Gastroesophageal sphincter (tissue), 4 donors: Measurements from ENCODE around the gene PSD4. TPM values are rescaled to one million over a fixed set of nuclear protein-coding genes. Genes with fewer than 3 reads are reported as not detected.

Experiments
- ATAC-seq: fragments of 150-250 bp; one replicate; pipeline ENCODE4 v1.9.1; 2016; ENCODE audit warnings: mild to moderate bottlenecking, moderate library complexity
- H3K27ac ChIP-seq, 4 donors: fragments of 200-600 bp; sonication (generic) in 3 of 4; 1 replicate in 3 of 4; 2 replicates in 1 of 4; pipeline ENCODE4 v1.5.1; 2016 to 2019
- H3K27me3 ChIP-seq: fragments of 200-600 bp; sonication (generic); one replicate; pipeline ENCODE4 v1.5.1; 2019
- H3K36me3 ChIP-seq, 2 donors: fragments of 200-600 bp; sonication (generic); one replicate each; pipeline ENCODE4 v1.5.1; 2019; ENCODE audit warnings: control low read depth in 1 of 2
- H3K4me1 ChIP-seq, 3 donors: fragments of 200-600 bp; sonication (generic); 1 replicate in 2 of 3; 2 replicates in 1 of 3; pipeline ENCODE4 v1.5.1; 2016 to 2019; ENCODE audit warnings: control low read depth in 2 of 3
- H3K4me3 ChIP-seq, 2 donors: fragments of 200-600 bp; sonication (generic); one replicate each; pipeline ENCODE4 v1.5.1; 2019; ENCODE audit warnings: mild to moderate bottlenecking in 1 of 2, moderate library complexity in 1 of 2
- H3K9me3 ChIP-seq, 3 donors: fragments of 200-600 bp; sonication (generic); one replicate each; pipeline ENCODE4 v1.5.1; 2017 to 2019; ENCODE audit warnings: control low read depth in 2 of 3
- EP300 ChIP-seq: sonication (generic); formaldehyde crosslinking; IDR thresholded peaks from one replicate; pipeline ENCODE4 v1.6.1; 2017; ENCODE audit warnings: antibody characterized with exemption, mild to moderate bottlenecking
- POLR2A ChIP-seq, 2 donors: fragments of 450-650 bp; IDR thresholded peaks; one replicate each; pipeline ENCODE4 v1.6.1; 2017; ENCODE audit warnings: antibody characterized with exemption in 2 of 2, mild to moderate bottlenecking in 2 of 2, moderate library complexity in 1 of 2
- POLR2AphosphoS5 ChIP-seq: sonication (generic); formaldehyde crosslinking; IDR thresholded peaks from one replicate; pipeline ENCODE4 v1.6.1; 2017; ENCODE audit warnings: antibody characterized with exemption
- WGBS, 2 donors: methylation state at CpG; one replicate each; pipeline ENCODE4 v1.1.5; 2018; ENCODE audit warnings: low coverage in 1 of 2; 5-methylcytosine and 5-hydroxymethylcytosine counted together
- total RNA-seq, 4 donors: library from RNA; depleted of rRNA; stranded (reverse); fragments of >200 nt; gene quantifications; one replicate each; pipeline ENCODE4 v1.1.0, GENCODE V29; 2016
- TF ChIP-seq, protein P1 (sequence below), 4 experiments: fragments of 200-600 bp in 2 of 4; fragments of 450-650 bp in 2 of 4; sonication (generic) in 1 of 4; IDR thresholded peaks; one replicate each; pipeline ENCODE4 v1.5.1; 2017 to 2019; ENCODE audit warnings: antibody characterized with exemption in 4 of 4, mild to moderate bottlenecking in 2 of 4, moderate library complexity in 2 of 4

Gene PSD4
- total RNA-seq, 4 donors from 2014 or later: 3.0 to 4.4 (median 3.6) TPM

DNA sequence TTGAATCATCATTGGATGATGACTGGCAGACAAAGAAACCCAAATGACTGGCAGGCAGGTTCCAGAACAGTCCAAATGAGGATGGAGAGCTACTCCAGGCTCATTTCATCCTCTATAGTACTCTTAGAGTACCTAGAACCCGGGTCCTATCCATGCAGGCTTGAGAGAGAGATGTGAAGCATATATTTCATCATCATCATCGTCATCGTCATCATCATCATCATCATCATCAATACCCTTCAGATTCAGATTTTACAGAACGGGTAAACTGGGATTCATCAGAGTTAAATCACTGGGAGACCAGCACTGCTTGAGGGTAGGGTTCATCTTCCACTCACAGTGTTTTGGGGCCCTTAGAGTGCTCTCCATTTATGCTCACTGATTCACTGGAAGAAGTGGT, 52.7 kb downstream of the PSD4 start:
- H3K27ac ChIP-seq: no peak overlapping the region
- H3K36me3 ChIP-seq: no peaks in the 10 kb centered on the region
- TF ChIP-seq, protein P1, sequence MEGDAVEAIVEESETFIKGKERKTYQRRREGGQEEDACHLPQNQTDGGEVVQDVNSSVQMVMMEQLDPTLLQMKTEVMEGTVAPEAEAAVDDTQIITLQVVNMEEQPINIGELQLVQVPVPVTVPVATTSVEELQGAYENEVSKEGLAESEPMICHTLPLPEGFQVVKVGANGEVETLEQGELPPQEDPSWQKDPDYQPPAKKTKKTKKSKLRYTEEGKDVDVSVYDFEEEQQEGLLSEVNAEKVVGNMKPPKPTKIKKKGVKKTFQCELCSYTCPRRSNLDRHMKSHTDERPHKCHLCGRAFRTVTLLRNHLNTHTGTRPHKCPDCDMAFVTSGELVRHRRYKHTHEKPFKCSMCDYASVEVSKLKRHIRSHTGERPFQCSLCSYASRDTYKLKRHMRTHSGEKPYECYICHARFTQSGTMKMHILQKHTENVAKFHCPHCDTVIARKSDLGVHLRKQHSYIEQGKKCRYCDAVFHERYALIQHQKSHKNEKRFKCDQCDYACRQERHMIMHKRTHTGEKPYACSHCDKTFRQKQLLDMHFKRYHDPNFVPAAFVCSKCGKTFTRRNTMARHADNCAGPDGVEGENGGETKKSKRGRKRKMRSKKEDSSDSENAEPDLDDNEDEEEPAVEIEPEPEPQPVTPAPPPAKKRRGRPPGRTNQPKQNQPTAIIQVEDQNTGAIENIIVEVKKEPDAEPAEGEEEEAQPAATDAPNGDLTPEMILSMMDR (IDR thresholded peaks at IDR 0.05): no peak
- no peak for TF ChIP-seq POLR2AphosphoS5
- TF ChIP-seq POLR2A (IDR thresholded peaks at IDR 0.05): no peak
- no peak for TF ChIP-seq EP300
- no peaks in the 10 kb centered on the region for H3K27me3 ChIP-seq
- H3K9me3 ChIP-seq: no peaks in the 10 kb centered on the region
- peaks cover 0 to 12% (median 3%) of the 10 kb centered on the region in 3 donors for H3K4me1 ChIP-seq
- WGBS, 2 donors: 41 to 81% methylated on average over 3 to 4 of the region's 4 CpGs
- no peak overlapping the region for H3K4me3 ChIP-seq
- no peak for ATAC-seq

DNA sequence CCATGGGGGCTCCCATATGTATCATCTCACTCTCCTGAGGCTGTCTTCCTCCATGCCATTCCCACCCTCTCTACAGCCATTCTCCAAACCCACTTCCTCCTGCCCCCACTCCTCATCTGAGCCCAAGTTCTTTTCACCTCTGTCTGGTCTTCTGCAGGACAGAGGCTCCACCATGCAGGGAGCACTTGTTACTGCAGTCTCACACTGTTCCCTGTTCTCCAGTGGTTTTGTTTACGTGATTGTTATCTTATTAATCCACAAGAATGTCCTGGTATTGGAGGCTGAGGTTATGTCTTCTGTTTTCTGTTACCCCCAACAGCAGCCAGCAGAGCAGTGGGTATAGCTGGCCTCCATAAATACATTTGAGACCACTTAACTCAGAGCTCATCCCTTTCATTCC, 53.5 kb downstream of the PSD4 start:
- Histone ChIP-seq H3K9me3 (no peaks in the 10 kb centered on the region), H3K4me3 (no peak overlapping the region), H3K27me3 (no peaks in the 10 kb centered on the region), H3K36me3 (no peaks in the 10 kb centered on the region), H3K4me1 (peaks cover 0 to 12% (median 3%) of the 10 kb centered on the region in 3 donors), H3K27ac (no peak overlapping the region)
- TF ChIP-seq POLR2AphosphoS5 (no peak), EP300 (no peak), POLR2A (IDR thresholded peaks at IDR 0.05) (no peak)
- TF ChIP-seq, protein P1 (IDR thresholded peaks at IDR 0.05): no peak
- 82% methylated on average over 1 of the region's 1 CpG; no CpG with 5 or more reads in 1 of the 2 donors for WGBS, 2 donors
- ATAC-seq: no peak

DNA sequence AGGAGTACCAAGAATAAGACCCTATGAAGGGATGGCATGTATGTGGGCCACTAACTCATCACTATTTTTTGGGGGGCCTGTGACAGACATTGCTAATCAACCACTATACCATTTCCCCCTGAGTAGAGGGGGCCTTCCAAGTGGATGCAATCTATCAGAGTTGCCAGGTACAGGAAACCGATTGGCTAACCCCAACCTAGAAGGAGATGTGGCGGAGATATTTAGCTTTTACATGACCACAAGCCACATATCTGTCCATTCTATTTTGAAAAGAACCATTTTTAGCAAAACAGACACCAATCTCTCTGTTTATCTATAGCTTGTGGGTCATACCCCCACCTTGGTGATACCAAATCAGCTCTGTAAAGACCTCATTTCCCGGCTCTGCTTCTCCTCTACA, 53.9 kb downstream of the PSD4 start:
- no peaks in the 10 kb centered on the region for H3K27me3 ChIP-seq
- TF ChIP-seq EP300 (no peak), POLR2A (IDR thresholded peaks at IDR 0.05) (no peak), POLR2AphosphoS5 (no peak)
- TF ChIP-seq, protein P1 (IDR thresholded peaks at IDR 0.05): no peak
- no peaks in the 10 kb centered on the region for H3K9me3 ChIP-seq
- H3K27ac ChIP-seq: no peak overlapping the region
- no peak for ATAC-seq
- peaks cover 0 to 12% (median 3%) of the 10 kb centered on the region in 3 donors for H3K4me1 ChIP-seq
- 87 to 100% methylated on average over 1 to 3 of the region's 3 CpGs for WGBS, 2 donors
- no peak overlapping the region for H3K4me3 ChIP-seq
- H3K36me3 ChIP-seq: no peaks in the 10 kb centered on the region

DNA sequence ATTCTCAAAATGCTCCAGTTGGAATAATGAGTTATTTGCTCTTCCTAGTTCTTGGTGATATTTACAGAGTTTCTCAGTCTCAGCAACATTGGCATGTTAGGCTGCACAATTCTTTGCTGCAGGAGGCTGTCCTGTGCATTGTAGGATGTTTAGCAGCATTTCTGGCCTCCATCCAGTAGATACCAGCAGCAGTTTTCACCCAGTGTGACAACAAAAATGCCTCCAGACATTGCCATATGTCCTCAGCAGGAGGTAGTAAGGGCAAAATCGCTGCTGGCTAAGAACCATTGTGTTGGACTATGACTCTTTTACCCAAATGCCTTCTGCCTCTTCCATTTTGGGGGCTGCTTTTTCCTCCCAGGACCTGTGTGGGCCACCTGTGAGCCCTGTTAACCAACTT, 54.6 kb downstream of the PSD4 start:
- no peaks in the 10 kb centered on the region for H3K9me3 ChIP-seq
- TF ChIP-seq POLR2AphosphoS5 (no peak), POLR2A (IDR thresholded peaks at IDR 0.05) (no peak), EP300 (no peak)
- TF ChIP-seq, protein P1 (IDR thresholded peaks at IDR 0.05): no peak
- H3K27ac ChIP-seq: no peak overlapping the region
- no peak for ATAC-seq
- H3K27me3 ChIP-seq: no peaks in the 10 kb centered on the region
- peaks cover 0 to 12% (median 3%) of the 10 kb centered on the region in 3 donors for H3K4me1 ChIP-seq
- no peak overlapping the region for H3K4me3 ChIP-seq
- H3K36me3 ChIP-seq: no peaks in the 10 kb centered on the region
- 100% methylated on average over 1 of the region's 1 CpG; no CpG with 5 or more reads in 1 of the 2 donors for WGBS, 2 donors

DNA sequence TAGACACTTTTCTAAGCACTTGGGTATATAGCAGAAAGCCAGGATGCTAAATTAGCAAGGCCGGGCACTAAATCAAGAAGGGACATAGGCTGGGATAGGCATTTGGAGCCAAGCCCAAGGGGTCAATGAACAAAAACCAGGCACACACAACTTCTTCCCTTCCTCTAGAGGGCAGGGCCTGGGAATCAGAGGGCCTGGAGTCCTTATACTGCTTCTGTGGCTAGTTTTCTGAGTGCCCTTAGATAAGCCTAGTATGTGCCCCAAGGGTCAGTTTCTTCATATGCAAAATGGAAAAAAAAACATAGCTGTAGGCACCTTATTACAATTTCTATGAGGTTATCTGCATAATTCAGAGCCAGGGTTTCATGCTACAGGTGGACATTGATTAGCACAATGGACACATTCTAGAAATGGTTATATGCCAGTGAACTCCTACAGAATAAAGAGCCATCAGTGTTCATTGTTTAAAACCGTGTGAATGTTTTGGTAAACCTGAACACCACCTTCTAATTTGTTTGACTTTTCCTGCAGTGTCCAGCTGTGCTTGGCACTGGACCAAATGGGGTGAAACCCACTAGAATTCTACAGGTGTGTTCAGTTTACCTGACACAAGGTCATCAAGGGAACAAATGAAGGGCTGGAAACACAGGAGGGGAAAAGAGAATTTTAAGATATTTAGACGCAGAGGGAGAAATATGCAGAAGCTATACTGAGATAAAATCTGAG, 55.4 kb downstream of the PSD4 start:
- TF ChIP-seq POLR2AphosphoS5 (no peak), EP300 (no peak), POLR2A (IDR thresholded peaks at IDR 0.05) (no peak)
- TF ChIP-seq, protein P1 (IDR thresholded peaks at IDR 0.05): no peak
- no peaks in the 10 kb centered on the region for H3K36me3 ChIP-seq
- H3K4me3 ChIP-seq: no peak overlapping the region
- WGBS, 2 donors: 29 to 32% methylated on average over 2 to 3 of the region's 3 CpGs
- no peaks in the 10 kb centered on the region for H3K27me3 ChIP-seq
- H3K4me1 ChIP-seq: peaks cover 0 to 12% (median 3%) of the 10 kb centered on the region in 3 donors
- ATAC-seq: no peak
- no peak overlapping the region for H3K27ac ChIP-seq
- no peaks in the 10 kb centered on the region for H3K9me3 ChIP-seq
